ENCODE measurements around the gene HMCN1.

The HMCN1 gene

DNA sequence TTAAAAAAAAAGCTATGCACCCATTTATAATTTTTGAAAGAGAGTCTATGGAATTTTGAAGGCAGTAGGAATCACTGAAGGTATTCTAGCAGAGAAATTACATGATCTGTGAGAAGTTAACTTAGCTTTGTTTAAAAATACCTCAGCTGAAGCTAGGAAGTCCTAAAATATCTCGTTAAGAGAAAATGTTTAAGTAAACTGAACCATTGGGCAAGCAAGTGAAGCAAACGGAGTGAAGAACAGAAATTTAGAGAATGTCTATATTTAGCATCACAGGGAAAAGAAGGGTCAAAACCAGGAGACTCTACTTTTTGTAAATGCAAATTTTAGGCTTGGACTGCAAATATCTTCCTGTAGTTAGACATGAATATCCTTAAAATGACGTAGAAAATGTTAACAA, 230.8 kb downstream of the HMCN1 start:
- DNase-seq (ENCODE audit: low read depth): no peak
- TF ChIP-seq MYC (IDR thresholded peaks at IDR 0.05; ENCODE audit: low read depth, low read length): no peak
- TF ChIP-seq, protein P1, sequence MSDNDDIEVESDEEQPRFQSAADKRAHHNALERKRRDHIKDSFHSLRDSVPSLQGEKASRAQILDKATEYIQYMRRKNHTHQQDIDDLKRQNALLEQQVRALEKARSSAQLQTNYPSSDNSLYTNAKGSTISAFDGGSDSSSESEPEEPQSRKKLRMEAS (IDR thresholded peaks at IDR 0.05; ENCODE audit: low read depth, low read length): no peak
- no peak for TF ChIP-seq POLR2A (IDR thresholded peaks at IDR 0.05; ENCODE audit: extremely low read depth, insufficient read length)
- H3K4me3 ChIP-seq (ENCODE audit: low read depth, low read length): no peak overlapping the region

DNA sequence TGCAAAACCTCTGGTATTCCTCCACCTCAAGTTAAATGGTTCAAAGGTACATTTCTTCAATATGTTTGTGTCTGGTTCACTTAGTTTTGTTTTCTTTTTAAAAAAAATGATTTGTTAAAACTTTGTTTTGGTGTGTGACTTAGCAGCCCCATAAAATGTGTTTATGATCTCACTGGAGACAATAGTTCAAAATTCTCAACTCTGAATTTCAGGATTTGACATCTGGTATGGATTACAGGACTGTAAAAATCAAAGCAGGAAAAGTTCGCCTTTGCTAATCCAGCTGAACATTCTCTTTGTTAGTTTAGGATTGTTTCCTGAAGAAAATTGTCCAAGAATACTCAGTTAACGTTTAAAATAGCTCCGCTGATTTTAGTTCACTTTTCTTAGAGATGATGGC, 231.7 kb downstream of the HMCN1 start:
- TF ChIP-seq, protein P2, sequence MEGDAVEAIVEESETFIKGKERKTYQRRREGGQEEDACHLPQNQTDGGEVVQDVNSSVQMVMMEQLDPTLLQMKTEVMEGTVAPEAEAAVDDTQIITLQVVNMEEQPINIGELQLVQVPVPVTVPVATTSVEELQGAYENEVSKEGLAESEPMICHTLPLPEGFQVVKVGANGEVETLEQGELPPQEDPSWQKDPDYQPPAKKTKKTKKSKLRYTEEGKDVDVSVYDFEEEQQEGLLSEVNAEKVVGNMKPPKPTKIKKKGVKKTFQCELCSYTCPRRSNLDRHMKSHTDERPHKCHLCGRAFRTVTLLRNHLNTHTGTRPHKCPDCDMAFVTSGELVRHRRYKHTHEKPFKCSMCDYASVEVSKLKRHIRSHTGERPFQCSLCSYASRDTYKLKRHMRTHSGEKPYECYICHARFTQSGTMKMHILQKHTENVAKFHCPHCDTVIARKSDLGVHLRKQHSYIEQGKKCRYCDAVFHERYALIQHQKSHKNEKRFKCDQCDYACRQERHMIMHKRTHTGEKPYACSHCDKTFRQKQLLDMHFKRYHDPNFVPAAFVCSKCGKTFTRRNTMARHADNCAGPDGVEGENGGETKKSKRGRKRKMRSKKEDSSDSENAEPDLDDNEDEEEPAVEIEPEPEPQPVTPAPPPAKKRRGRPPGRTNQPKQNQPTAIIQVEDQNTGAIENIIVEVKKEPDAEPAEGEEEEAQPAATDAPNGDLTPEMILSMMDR (IDR thresholded peaks at IDR 0.05; ENCODE audit: low read depth, low read length): no peak
- TF ChIP-seq MYC (IDR thresholded peaks at IDR 0.05; ENCODE audit: low read depth, low read length): no peak
- TF ChIP-seq, protein P1 (IDR thresholded peaks at IDR 0.05; ENCODE audit: low read depth, low read length): no peak
- TF ChIP-seq POLR2A (IDR thresholded peaks at IDR 0.05; ENCODE audit: extremely low read depth, insufficient read length): no peak
- no peak for DNase-seq (ENCODE audit: low read depth)
- no peak overlapping the region for H3K4me3 ChIP-seq (ENCODE audit: low read depth, low read length)

DNA sequence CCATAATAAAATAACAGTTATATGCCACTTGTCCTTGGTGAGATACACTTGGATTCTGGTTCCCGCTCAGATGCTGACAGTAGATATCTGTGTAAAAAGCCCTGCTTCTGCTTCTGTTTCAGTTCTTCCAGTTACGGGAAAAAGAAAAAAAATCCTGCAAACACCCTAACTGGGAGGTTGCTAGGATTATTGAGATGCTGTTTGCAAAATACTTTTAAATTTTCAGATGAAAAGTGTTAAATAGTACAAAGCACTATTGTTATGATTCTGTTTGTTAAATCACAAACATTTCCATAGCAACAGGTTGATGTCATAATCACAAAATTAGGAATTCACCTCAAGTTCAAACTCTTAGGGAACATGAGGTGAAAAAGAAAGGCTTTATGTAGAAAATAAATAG, 232.3 kb downstream of the HMCN1 start:
- no peak overlapping the region for H3K4me3 ChIP-seq (ENCODE audit: low read depth, low read length)
- TF ChIP-seq MYC (IDR thresholded peaks at IDR 0.05; ENCODE audit: low read depth, low read length): no peak
- TF ChIP-seq, protein P2 (IDR thresholded peaks at IDR 0.05; ENCODE audit: low read depth, low read length): no peak
- TF ChIP-seq, protein P1 (IDR thresholded peaks at IDR 0.05; ENCODE audit: low read depth, low read length): no peak
- DNase-seq (ENCODE audit: low read depth): no peak

DNA sequence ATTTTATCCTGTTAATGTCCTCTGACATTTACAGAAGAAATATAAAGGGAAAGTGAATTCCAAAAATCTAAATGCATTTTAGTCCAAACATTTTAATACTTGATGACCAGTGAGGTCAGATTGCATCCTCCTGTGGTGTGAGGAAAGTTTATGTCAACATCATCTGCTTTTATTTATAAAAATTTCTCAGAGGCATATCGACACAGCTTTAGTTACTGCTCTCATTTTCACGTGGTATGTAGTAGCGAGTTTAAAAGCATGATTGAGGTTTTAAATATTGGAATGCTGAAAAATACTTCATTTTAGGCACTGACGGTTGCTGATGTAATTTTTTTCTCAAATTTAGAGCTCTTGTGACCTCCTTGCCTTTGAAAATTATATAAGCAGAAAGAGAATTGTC, 234.8 kb downstream of the HMCN1 start:
- no peak for DNase-seq (ENCODE audit: low read depth)
- no peak overlapping the region for H3K4me3 ChIP-seq (ENCODE audit: low read depth, low read length)
- TF ChIP-seq POLR2A (IDR thresholded peaks at IDR 0.05; ENCODE audit: extremely low read depth, insufficient read length) (no peak), MYC (IDR thresholded peaks at IDR 0.05; ENCODE audit: low read depth, low read length) (no peak)
- TF ChIP-seq, protein P2 (IDR thresholded peaks at IDR 0.05; ENCODE audit: low read depth, low read length): no peak
- TF ChIP-seq, protein P1 (IDR thresholded peaks at IDR 0.05; ENCODE audit: low read depth, low read length): no peak

DNA sequence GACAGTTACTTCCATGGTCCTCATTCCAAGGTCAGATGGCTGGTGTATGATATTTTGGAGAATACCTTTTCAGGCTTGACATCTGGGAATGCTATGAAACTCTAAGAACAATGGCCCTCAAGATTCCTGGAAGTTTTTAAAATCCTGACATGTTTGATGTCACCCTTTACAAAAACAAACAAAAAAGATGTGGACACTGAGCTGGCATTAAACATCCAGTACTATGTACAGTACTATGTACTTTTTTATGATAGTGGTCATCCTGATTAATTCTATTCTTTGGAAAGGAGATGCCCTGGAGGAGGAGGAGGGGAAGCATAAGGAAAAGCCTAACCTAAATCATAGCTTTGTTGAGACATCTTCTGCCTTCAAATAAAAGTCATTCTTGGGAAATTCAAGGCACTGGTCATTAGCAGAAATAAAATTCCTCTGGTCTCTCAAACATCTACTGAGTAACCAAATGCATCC, 235.4 kb downstream of the HMCN1 start:
- no peak for DNase-seq (ENCODE audit: low read depth)

DNA sequence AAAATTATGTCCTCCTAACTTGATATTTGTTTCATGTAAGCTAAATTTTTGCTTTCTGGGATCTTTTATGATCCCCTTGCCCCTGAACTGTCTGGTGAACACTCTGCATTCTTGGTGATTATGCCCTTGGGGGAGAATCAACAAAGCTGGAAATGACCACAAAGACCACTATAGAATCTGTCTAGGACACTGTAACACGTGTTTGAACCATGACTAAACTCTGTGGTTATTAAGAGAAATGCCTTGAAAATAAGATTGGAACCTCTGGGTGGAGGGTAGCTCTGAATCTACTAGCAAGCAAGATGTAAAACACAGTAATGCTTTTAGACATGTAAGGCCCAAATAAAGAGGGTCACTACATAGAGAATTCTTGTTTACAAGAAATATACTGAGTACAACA, 237.5 kb downstream of the HMCN1 start:
- H3K4me3 ChIP-seq (ENCODE audit: low read depth, low read length): no peak overlapping the region
- DNase-seq (ENCODE audit: low read depth): no peak
- TF ChIP-seq, protein P2 (IDR thresholded peaks at IDR 0.05; ENCODE audit: low read depth, low read length): no peak
- TF ChIP-seq MYC (IDR thresholded peaks at IDR 0.05; ENCODE audit: low read depth, low read length) (no peak), POLR2A (IDR thresholded peaks at IDR 0.05; ENCODE audit: extremely low read depth, insufficient read length) (no peak)
- TF ChIP-seq, protein P1 (IDR thresholded peaks at IDR 0.05; ENCODE audit: low read depth, low read length): no peak

More for the DNA sequence above, 235.4 kb downstream of the HMCN1 start:
- TF ChIP-seq POLR2A (IDR thresholded peaks at IDR 0.05; ENCODE audit: extremely low read depth, insufficient read length) (no peak), MYC (IDR thresholded peaks at IDR 0.05; ENCODE audit: low read depth, low read length) (no peak)
- TF ChIP-seq, protein P2 (IDR thresholded peaks at IDR 0.05; ENCODE audit: low read depth, low read length): no peak
- TF ChIP-seq, protein P1 (IDR thresholded peaks at IDR 0.05; ENCODE audit: low read depth, low read length): no peak
- no peak overlapping the region for H3K4me3 ChIP-seq (ENCODE audit: low read depth, low read length)
